Fibroblast of skin of scalp (primary cell): Measurements from ENCODE around the gene INPP5F. TPM values are rescaled to one million over a fixed set of nuclear protein-coding genes. Genes with fewer than 3 reads are reported as not detected.

Source experiments
- DNase-seq: peaks from one replicate; pipeline ENCODE4 v3.0.0-alpha.2; 2013
- polyA plus RNA-seq, 2 experiments: library from polyadenylated mRNA; unstranded; fragments of 120-200 nt; gene quantifications; one replicate each; pipeline ENCODE4 v1.2.1, GENCODE V29; 2013; ENCODE audit not compliant: insufficient read length in 2 of 2

INPP5F gene
- 35.9 TPM for polyA plus RNA-seq (2013, experiment 1 of 2; ENCODE audit: insufficient read length)
- 39.7 TPM for polyA plus RNA-seq (2013, experiment 2 of 2; ENCODE audit: insufficient read length)

- peak; percentile 99 for DNase-seq
Observed at GRCh38 chr10:119725828-119726675, at the start of gene INPP5F. TSS of gene INPP5F (plus strand) at chr10:119726050. CDS start at chr10:119726263, 213 bp downstream.

GRCh38 chr10:119677126-119677525 lies 48.7 kb upstream of the INPP5F start:
- no peak for DNase-seq

GRCh38 chr10:119677904-119678755 lies 47.7 kb upstream of the INPP5F start:
- DNase-seq: no peak

GRCh38 chr10:119679480-119679829 lies 46.4 kb upstream of the INPP5F start:
- no peak for DNase-seq

GRCh38 chr10:119680050-119680449 lies 45.8 kb upstream of the INPP5F start:
- peak; percentile 58 for DNase-seq

- peak; percentile 20 for DNase-seq
Observed at GRCh38 chr10:119680650-119681081, 45.2 kb upstream of the INPP5F start.

GRCh38 chr10:119686465-119687191 lies 39.2 kb upstream of the INPP5F start:
- DNase-seq: peak; percentile 81

- DNase-seq: no peak
Observed at GRCh38 chr10:119687192-119688032, 38.4 kb upstream of the INPP5F start.

- DNase-seq: no peak
Observed at GRCh38 chr10:119688033-119688508, 37.8 kb upstream of the INPP5F start.

GRCh38 chr10:119689016-119689580 lies 36.8 kb upstream of the INPP5F start:
- DNase-seq: no peak

GRCh38 chr10:119691726-119692125 lies 34.1 kb upstream of the INPP5F start:
- DNase-seq: no peak

GRCh38 chr10:119693262-119693957 lies 32.4 kb upstream of the INPP5F start:
- DNase-seq: no peak

- no peak for DNase-seq
Observed at GRCh38 chr10:119694608-119695007, 31.2 kb upstream of the INPP5F start.

- DNase-seq: no peak
Observed at GRCh38 chr10:119700321-119700954, 25.4 kb upstream of the INPP5F start.

- peak; percentile 37 for DNase-seq
Observed at GRCh38 chr10:119701861-119702260, 24.0 kb upstream of the INPP5F start.

GRCh38 chr10:119702583-119702982 lies 23.3 kb upstream of the INPP5F start:
- no peak for DNase-seq

- DNase-seq: no peak
Observed at GRCh38 chr10:119703903-119704508, 21.8 kb upstream of the INPP5F start.

GRCh38 chr10:119705434-119705831 lies 20.4 kb upstream of the INPP5F start:
- DNase-seq: no peak

- no peak for DNase-seq
Observed at GRCh38 chr10:119706521-119707278, 19.1 kb upstream of the INPP5F start.
